HG02610 (cell line): ENCODE results near the gene IL20RA.
"Not testable (repeated sequence)": the region's sequence is repeated elsewhere in the genome, so short reads cannot be mapped to it uniquely, and the experiment has no call there.

Source experiments
- ATAC-seq: cut with Tn5 transposase; IDR thresholded peaks from one replicate; pipeline ENCODE4 v1.9.1; 2021; ENCODE audit warnings: mild to moderate bottlenecking, moderate library complexity; ENCODE audit not compliant: unreplicated experiment

The IL20RA gene

GRCh38 chr6:137044366-137045221 lies at the start of gene IL20RA:
Gene IL20RA (minus strand): TSS chr6:137044965. CDS start chr6:137044728, 237 bp downstream.
- no peak for ATAC-seq

- ATAC-seq = peak; percentile 38
Measured at GRCh38 chr6:137093183-137094069, 48.7 kb upstream of the IL20RA start.

GRCh38 chr6:137092018-137092417 lies 47.3 kb upstream of the IL20RA start:
- ATAC-seq = no peak

- ATAC-seq = no peak
Measured at GRCh38 chr6:137089305-137089704, 44.5 kb upstream of the IL20RA start.

GRCh38 chr6:137087902-137088301 lies 43.1 kb upstream of the IL20RA start:
- no peak for ATAC-seq

- no peak for ATAC-seq
Measured at GRCh38 chr6:137086031-137086430, 41.3 kb upstream of the IL20RA start.

GRCh38 chr6:137084865-137085617 lies 40.3 kb upstream of the IL20RA start:
- ATAC-seq = no peak

GRCh38 chr6:137084090-137084489 lies 39.3 kb upstream of the IL20RA start:
- ATAC-seq = no peak

GRCh38 chr6:137081997-137082396 lies 37.2 kb upstream of the IL20RA start:
- ATAC-seq = no peak

- no peak for ATAC-seq
Measured at GRCh38 chr6:137080711-137081110, 35.9 kb upstream of the IL20RA start.

- ATAC-seq = peak; percentile 100
Measured at GRCh38 chr6:137076277-137077068, 31.7 kb upstream of the IL20RA start.

GRCh38 chr6:137075790-137076189 lies 31.0 kb upstream of the IL20RA start:
- ATAC-seq = not testable (repeated sequence)

GRCh38 chr6:137070303-137070702 lies 25.5 kb upstream of the IL20RA start:
- no peak for ATAC-seq

- ATAC-seq = no peak
Measured at GRCh38 chr6:137067399-137067798, 22.6 kb upstream of the IL20RA start.

GRCh38 chr6:137058037-137058436 lies 13.3 kb upstream of the IL20RA start:
- ATAC-seq = no peak

GRCh38 chr6:137056121-137056880 lies 11.5 kb upstream of the IL20RA start:
- no peak for ATAC-seq

GRCh38 chr6:137051790-137052472 lies 7.2 kb upstream of the IL20RA start:
- ATAC-seq = no peak

- no peak for ATAC-seq
Measured at GRCh38 chr6:137049095-137049494, 4.3 kb upstream of the IL20RA start.

- no peak for ATAC-seq
Measured at GRCh38 chr6:137046871-137047412, 2.2 kb upstream of the IL20RA start.
